Stimulated activated naive CD4-positive, alpha-beta T cell treated with Interleukin-2 at 50 U/mL for 16 hours (primary cell): ENCODE data around the gene TTR.

ENCODE experiments used
- DNase-seq: peaks from one replicate; lab custom pipeline; 2025; lab: John Stamatoyannopoulos, UW

Gene TTR

GRCh38 chr18:31579375-31579774, 12.3 kb upstream of the TTR start:
- DNase-seq: no peak

- DNase-seq: no peak
These were observed 10.0 kb upstream of the TTR start for GRCh38 chr18:31581498-31582197.

GRCh38 chr18:31583185-31583854, 8.4 kb upstream of the TTR start:
- no peak for DNase-seq

- no peak for DNase-seq
These were observed 5.7 kb upstream of the TTR start for GRCh38 chr18:31585991-31586390.

- no peak for DNase-seq
These were observed 5.1 kb upstream of the TTR start for GRCh38 chr18:31586616-31587015.

GRCh38 chr18:31587529-31587928, 4.1 kb upstream of the TTR start:
- DNase-seq: no peak

GRCh38 chr18:31590570-31590969, 1.1 kb upstream of the TTR start:
- no peak for DNase-seq

GRCh38 chr18:31591113-31591512, 564 bp upstream of the TTR start:
- no peak for DNase-seq

- no peak for DNase-seq
These were observed 955 bp downstream of the TTR start for GRCh38 chr18:31592506-31593157.

- DNase-seq: no peak
These were observed 3.6 kb downstream of the TTR start for GRCh38 chr18:31595121-31595771.

GRCh38 chr18:31596081-31596872, 4.6 kb downstream of the TTR start:
- DNase-seq: no peak

- no peak for DNase-seq
These were observed 6.5 kb downstream of the TTR start for GRCh38 chr18:31598021-31598805.

- DNase-seq: no peak
These were observed 11.6 kb downstream of the TTR start for GRCh38 chr18:31603315-31603714.

- no peak for DNase-seq
These were observed 14.6 kb downstream of the TTR start for GRCh38 chr18:31606265-31606664.

GRCh38 chr18:31607384-31607783, 15.7 kb downstream of the TTR start:
- DNase-seq: no peak

- DNase-seq: no peak
These were observed 18.2 kb downstream of the TTR start for GRCh38 chr18:31609886-31610285.

GRCh38 chr18:31610286-31611205, 18.9 kb downstream of the TTR start:
- no peak for DNase-seq

GRCh38 chr18:31611511-31611910, 19.8 kb downstream of the TTR start:
- DNase-seq: no peak

GRCh38 chr18:31612124-31612523, 20.4 kb downstream of the TTR start:
- no peak for DNase-seq

GRCh38 chr18:31614044-31614443, 22.4 kb downstream of the TTR start:
- DNase-seq: no peak
